Dendritic cell treated with granulocyte-macrophage colony-stimulating factor and Interleukin-4, amounts not matched to agents 40 ng/mL and 50 ng/mL, for 4 days (primary cell): Measurements from ENCODE around the gene CLIP2.

Experiments
- H3K27ac Mint-ChIP-seq: one replicate; pipeline ENCODE4 v1.8.0; 2022; ENCODE audit warnings: mild to moderate bottlenecking, mixed read lengths
- H3K27me3 Mint-ChIP-seq: one replicate; pipeline ENCODE4 v1.8.0; 2022; ENCODE audit warnings: mild to moderate bottlenecking, mixed read lengths
- H3K36me3 Mint-ChIP-seq: one replicate; pipeline ENCODE4 v1.8.0; 2022; ENCODE audit warnings: low read depth, mixed read lengths
- H3K4me1 Mint-ChIP-seq: one replicate; pipeline ENCODE4 v1.8.0; 2022; ENCODE audit warnings: low read depth, mixed read lengths
- H3K4me3 Mint-ChIP-seq: one replicate; pipeline ENCODE4 v1.8.0; 2022; ENCODE audit warnings: mild to moderate bottlenecking, moderate library complexity, mixed read lengths
- H3K9me3 Mint-ChIP-seq: one replicate; pipeline ENCODE4 v1.8.0; 2022; ENCODE audit warnings: mixed read lengths
- intact Hi-C: fragments of 100-400 bp; cut with micrococcal nuclease; formaldehyde crosslinking; loops from one replicate; pipeline ENCODE4 v1.15.0; 2022

The CLIP2 gene

GRCh38 chr7:74454925-74455288 lies 165.7 kb downstream of the CLIP2 start:
- intact Hi-C loops = no loop called here
- Mint-ChIP-seq H3K4me3 (no peak overlapping the region), H3K9me3 (no peaks in the 10 kb centered on the region), H3K27ac (no peak overlapping the region), H3K27me3 (peaks cover 56% of the 10 kb centered on the region), H3K36me3 (no peaks in the 10 kb centered on the region), H3K4me1 (peaks cover 41% of the 10 kb centered on the region)

- no peaks in the 10 kb centered on the region for H3K36me3 Mint-ChIP-seq
- intact Hi-C loops = no loop called here
- H3K27me3 Mint-ChIP-seq = peaks cover 56% of the 10 kb centered on the region
- no peak overlapping the region for H3K4me3 Mint-ChIP-seq
- peaks cover 37% of the 10 kb centered on the region for H3K4me1 Mint-ChIP-seq
- no peaks in the 10 kb centered on the region for H3K9me3 Mint-ChIP-seq
- no peak overlapping the region for H3K27ac Mint-ChIP-seq
Observed at GRCh38 chr7:74455291-74455804, 166.1 kb downstream of the CLIP2 start.
